NCI-H1694 treated with DMSO at 0.1 percent for 48 hours (cell line): ENCODE measurements around the gene AARS2.
"Not testable (repeated sequence)": the region's sequence is repeated elsewhere in the genome, so short reads cannot be mapped to it uniquely, and the experiment has no call there.

ENCODE experiments used
- DNase-seq: peaks from one replicate; lab custom pipeline; 2025; lab: John Stamatoyannopoulos, UW

Gene AARS2

DNA sequence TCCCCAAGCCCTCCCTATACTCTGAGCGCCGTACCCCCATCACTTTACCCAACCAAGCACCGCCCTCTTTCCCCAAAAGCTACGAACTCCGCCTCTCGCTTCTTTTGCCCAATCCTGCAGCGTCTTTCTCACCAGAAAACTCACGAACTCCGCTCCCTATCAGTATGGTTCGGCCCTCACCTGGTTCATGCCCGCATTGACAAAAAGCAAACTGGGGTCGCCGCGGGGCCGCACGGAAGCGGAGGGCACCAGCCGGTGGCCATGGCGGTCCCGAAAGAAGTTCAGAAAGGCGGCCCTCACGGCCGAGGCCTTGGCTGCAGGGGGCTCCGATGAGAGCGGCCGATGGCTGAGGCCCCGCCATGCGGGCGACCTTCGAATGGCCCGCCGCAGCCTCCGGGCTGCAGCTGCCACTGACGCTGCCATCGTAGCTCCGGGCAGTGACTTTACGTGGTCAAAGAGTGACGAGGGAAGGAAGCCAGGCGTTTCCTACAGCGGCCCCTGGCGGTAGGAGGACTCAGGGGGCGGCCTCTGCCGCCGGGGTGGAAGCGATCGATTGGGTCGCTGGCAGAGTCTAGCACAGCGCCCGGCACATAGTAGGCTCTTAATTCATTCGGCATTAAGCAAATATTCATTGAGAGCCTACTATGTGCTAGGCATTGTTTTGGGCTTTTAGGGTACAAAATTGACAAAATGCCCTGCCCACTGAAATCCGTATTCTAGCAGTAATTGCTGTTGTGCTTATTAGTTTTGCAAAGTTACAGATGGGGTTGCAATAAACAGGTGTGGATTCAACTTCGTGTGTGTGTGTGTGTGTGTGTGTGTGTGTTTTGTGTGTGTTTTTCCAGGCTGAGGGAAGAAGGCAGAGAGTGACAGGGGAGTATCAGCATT, at the start of gene AARS2:
Gene AARS2 (minus strand): TSS at position 447 of the 888 bp plus-strand sequence. CDS start 24 bp downstream, at position 423.
- DNase-seq = peak; percentile 57

DNA sequence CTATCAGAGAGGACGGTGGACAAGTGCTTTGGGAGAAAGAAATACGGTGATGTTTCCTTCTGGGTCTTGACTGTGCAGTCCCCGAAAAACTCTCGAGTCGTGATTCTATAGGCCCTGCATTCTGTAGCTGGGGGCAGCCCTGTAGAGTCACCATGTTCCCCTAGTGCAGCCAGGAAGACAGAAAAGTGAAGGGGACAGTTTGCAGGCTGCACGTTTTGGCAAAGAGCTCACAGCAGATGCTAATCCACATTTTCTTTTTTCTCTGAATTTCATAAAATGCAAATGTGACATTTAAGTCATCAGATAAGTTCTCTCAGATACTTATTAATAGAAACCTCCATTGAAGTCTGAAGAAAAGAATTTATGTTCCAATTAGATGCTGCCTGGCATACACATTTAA, 48.8 kb upstream of the AARS2 start:
- DNase-seq = no peak

DNA sequence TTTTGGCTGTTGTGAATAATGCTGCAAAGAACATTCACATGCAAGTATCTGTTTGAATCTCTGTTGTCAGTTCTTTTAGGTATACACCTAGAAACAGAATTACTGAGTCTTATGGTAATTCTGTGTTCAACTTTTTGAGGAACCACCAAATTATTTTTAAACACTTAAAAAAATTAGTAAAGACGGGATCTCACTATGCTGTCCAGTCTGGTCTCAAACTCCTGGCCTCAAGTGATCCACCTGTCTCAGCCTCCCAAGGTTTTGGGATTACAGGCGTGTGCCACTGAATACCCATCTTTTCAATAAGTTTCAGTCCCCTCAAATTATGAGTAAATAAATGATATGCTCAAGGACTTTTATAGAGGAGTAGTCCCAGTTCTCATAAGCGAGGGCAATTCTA, 46.8 kb upstream of the AARS2 start:
- DNase-seq = no peak

DNA sequence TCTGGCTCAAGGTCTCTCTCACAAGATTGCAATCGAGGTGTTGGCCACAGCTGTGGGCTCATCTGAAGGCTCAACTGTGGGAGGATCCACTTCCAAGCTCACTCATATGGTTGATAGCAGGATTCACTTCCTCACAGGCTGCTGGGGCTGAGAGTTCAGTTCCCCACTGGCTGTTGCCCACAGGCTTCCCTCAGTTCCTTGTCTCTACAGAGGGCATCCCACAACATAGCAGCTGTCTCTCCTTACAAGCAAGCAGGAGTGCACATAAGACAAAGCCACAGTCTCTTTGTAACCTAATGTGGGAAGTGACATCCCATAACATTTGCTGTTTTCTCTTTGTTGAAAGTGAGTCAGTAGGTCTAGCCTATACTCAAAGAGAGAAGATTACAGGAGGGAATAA, 43.3 kb upstream of the AARS2 start:
- no peak for DNase-seq

DNA sequence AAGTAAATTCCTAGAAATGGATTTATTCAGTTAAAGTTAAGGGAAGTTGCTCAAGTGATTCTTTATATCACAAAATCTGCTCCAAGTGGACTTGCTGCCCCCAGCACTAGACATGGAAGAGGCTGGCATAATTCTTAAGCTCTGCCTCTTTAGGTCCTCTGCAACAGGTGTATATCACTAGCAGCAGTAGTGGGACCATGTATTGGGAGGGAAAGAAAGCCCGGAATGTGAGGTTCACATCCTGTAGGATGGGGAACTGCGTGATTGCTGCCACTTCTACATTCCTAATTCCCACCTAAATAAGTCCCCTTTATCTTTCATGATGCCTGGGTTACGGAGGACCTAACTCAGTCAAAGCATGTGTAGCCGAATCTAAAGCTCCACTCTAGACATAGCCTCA, 42.5 kb upstream of the AARS2 start:
- DNase-seq = no peak

DNA sequence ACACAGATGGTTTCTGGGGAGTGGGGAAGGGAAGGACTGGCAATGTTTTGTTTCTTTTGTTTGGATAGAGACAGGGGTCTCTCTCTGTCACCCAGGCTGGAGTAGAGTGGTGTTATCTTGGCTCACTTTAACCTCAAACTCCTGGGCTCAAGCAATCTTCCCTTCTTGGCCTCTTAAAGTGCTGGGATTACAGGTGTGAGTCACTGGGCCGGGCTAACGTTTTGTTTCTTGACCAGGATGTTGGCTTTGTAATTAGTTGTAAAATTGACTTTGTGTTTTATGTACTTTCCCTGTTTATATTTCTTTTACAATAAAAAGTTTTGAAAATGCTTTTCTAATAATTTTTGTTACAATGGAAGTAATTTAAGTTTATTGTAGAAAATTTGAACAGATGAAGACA, 40.2 kb upstream of the AARS2 start:
- DNase-seq = no peak

DNA sequence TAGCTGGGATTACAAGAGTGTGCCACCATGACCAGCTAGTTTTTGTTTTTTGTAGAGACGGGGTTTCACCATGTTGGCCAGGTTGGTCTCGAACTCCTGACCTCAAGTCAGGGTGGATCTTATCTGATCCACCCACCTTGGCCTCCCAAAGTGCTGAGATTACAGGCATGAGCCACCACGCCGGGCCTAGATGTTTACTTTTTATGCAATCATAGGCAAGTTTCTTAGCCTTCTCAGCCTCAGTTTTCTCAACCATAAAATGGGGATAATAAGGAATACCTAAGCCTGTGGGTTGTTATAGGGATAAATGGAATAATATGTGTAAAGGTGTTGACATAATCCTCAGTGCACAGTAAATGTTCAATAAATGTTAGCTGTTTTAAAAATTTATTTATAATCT, 39.1 kb upstream of the AARS2 start:
- no peak for DNase-seq

DNA sequence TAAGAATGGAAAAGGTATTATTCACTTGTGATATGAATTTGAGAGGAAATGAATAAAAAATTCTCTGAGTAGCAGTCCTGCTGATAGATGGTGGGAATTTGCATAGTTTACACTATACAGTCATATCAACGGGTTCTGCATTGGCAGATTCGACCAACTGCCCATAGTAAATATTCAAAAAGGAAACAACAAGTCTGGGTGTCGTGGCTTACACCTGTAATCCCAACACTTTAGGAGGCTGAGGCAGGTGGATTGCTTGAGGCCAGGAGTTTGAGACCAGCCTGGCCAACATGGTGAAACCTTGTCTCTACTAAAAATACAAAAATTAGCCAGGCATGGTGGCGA, 37.5 kb upstream of the AARS2 start:
- DNase-seq = not testable (repeated sequence)

DNA sequence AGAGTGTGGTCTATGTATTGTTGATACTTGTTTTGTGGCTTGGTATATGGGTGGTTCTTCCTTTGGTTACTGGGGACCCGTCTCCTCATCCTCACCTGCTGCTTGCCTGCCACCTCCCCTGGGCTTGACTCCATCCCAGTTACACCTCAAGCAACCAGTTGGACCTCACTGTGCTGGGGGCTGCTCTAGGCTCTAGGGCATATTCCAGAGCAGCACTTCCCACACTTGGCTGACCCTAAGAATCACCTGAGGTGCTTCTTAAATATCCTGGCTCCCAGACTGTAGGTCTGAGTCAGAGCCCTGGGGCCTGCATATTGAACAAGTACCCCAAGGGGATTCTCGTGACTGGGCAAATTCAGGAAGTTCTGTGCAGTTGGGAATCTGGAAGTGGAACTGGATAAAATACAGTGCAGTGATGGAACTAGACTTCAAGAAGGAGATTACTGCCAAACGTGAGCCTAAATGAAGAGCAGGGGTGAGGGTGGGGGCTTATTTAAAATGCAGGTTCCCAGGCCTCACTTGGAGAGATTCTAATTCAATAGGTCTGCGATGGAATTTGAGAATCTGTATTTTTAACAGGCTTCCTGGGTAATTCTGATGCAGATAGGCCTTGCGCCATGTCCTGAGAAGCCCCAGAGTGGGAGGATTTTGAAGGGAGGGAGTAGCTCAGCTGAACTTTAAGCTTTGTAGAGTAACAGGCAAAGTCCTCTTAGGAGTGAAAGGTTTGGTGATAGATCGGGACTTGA, 36.9 kb upstream of the AARS2 start:
- no peak for DNase-seq

DNA sequence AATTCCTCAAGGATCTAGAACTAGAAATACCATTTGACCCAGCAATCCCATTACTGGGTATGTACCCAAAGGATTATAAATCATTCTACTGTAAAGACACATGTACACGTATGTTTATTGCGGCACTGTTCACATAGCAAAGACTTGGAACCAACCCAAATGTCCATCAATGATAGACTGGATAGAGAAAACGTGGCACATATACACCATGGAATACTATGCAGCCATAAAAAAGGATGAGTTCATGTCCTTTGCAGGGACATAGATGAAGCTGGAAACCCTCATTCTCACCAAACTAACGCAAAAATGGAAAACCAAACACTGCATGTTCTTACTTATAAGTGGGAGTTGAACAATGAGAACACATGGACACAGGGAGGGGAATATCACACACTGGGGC, 33.7 kb upstream of the AARS2 start:
- not testable (repeated sequence) for DNase-seq

DNA sequence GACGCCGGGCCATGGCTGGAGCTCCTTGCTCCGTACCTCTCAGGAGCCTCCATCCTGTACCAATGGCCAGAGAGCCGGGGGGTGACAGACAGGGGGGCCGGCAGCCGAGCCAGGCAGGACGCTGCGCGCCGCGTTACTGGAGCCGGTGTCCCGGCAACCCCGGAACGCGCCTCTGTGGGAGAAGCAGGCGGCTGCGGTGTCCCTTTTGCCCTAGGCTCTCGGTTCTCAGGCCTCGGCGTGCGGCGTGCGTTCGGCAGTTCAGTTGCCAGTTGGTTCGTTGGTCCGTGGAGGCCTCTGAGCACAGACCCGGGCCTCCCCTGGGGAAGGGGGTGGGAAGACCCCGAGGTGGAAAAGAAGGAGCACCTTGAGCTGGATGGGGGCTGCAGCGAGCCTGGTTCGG, 29.3 kb upstream of the AARS2 start, which contains the start of gene SPATS1:
Gene SPATS1 (plus strand): TSS at position 162 of the 400 bp plus-strand sequence. CDS start 446 bp downstream, outside the sequence.
- DNase-seq = no peak

DNA sequence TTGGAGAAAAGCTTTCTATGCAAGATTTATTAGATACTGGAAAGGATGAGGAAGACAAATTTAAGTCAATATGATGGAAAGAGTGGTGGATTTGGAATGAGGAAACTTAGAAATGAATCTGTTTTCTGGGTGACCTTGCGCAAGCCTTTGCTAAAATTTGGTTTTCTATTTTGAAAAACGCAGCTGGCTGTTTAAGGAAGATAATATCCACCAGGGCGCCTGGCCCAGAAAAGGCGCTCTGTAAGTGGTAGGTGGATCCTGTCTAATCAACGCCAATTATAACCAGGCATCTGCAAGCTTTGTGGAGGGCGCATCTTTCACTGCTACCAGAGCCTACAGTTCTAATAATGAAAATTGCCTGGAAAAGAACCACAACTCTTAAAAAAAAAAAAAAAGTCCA, 28.9 kb upstream of the AARS2 start:
- DNase-seq = no peak

DNA sequence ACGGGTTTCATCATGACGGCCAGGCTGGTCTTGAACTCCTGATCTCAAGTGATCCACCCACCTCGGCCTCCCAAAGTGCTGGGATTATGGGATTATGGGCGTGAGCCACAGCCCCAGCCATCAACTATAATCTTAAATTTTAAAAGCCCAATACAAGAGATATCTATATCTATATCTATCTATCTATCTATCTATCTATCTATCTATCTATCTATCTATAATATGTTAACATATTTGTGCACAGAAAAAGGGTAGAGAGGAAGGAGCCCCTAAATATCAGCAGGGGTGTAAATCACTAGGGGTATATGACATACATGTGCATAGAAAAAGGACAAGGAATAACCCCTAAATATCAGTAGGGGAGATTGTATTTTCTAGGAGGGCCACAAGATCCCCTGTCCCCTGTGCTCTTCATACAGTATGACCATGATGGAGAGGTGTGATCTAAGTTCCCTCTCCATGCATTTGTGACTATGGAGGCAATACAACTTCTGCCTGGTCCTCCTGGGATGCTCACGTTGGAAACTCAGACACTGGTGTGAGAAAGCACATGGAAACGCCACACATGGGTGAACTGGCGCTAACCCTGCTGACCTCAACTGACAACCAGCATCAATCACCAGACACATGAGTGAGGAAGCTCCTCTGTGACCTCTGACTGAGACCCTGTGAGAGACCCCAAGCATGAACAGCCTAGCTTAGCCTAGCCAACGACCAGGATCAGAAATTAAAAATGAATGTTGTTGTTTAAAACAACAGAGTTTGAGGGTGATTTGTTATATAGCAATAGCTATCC, 28.1 kb upstream of the AARS2 start:
- DNase-seq = no peak

DNA sequence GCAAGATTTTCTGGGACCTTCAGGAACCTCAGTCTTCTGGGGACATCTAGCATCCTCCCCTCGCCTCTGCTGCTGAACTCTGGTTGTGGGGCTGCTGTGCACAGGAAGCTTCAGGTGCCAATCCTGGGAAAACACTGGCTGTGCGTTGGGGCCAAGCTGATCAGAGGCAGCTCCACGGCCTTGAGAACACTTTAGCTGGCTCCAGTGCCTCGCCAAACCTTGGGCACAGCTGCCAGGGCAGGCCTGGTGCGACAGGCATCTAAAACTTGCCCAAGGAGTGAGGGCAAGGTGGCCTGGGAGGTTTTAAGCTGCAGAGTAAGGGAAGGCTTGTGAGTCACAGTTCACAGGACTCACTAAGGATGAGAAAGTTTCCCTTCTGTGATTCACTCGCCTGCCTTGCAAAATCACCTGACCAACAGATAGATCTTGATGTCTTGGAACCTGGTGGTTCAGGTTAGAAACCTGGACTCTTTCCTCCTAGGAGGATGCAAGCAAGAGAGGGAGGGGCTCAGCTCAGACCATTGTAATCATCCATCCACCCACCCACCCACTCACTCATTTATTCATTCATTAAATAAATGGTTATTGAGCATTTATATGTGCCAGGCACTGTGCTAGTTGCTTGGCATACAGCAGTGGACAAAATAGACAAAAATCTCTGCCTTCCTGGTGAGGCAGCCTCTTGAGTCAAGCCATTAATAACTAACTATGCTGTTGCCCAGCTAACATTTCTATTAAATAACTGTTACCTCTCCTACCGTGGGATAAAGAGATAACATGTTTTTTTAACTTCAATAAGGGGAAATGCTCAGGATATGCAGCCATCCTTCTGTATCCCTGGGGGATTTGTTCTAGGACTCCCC, 26.8 kb upstream of the AARS2 start:
- DNase-seq = no peak

DNA sequence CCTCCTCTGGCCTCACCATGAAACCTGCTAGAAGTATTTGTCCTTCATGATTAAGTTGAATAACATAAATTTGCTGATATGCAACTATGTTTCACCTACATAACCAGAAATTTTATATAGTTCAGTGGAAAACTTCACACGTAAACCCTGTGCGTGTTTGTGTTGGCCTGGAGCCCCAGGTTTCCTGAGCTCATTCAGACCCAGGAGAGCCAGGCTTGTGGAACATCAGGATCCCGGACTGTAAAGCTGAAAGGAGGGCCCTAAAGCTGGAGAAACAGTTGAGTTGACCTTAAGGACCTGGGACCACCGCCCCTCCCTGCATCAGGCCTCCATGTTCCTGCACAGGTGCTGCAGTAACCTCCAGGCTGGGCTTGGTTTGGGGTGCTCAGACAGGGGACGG, 26.2 kb upstream of the AARS2 start:
- no peak for DNase-seq

DNA sequence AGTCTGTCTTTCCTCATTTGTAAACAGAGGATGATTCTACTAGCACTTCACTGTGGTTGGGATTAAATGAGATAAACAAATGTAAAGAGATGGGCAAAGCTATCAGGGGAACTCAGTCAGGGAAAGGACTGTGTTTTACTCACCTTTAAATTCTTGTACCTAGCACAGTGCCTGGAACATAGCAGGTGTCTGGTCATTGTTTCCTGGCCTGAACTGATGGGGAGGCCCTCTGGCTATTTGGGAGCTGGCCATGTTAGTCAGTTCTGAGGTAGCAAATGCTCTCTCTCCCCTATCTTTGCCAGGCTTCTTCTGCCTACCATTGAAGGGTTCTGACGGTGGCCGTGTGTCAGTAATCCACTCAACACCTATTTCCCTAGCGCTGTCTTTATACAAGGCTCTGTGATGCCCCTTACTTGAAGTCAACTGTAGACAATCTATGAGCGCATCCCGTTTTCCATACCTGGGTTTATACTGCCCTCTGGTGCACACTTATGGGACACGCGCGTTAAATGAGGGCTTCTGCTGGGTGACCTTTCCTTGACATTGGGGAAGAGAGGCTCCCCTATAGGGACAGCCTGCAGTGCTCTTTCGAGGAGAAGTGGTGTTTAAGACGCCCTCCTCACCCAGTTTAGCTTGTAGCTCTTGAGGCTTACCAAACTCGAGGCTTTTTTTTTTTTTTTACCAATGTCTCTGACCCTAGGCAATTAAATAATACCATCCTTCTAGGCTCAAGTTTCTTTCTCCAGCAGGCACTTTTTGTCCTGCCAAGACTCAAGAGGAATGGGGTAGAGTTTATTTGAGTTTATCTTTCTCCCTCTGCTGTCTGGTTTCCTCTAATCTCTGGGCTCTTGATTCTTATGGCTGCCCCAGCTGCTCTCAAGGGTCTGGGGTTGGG, 25.3 kb upstream of the AARS2 start:
- DNase-seq = peak; percentile 56

DNA sequence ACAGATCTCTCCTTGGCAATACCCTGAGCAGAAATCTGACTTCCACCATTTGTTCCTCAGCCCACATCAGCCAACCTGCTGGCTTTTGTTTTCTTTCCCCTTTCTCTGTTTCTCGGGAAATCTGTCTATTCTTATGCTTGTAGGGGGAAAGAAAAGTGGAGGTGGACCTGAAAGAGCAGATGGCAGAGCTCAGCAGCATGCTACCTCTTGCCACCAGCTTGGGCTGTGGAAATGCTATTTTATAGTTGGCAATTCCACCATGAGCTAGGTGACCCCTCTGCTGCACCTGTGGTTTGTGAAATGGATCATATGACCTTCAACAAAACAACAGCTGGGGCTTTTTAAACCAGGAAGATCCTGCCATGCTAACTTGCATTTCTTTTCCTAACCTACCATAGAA, 22.5 kb upstream of the AARS2 start:
- no peak for DNase-seq

DNA sequence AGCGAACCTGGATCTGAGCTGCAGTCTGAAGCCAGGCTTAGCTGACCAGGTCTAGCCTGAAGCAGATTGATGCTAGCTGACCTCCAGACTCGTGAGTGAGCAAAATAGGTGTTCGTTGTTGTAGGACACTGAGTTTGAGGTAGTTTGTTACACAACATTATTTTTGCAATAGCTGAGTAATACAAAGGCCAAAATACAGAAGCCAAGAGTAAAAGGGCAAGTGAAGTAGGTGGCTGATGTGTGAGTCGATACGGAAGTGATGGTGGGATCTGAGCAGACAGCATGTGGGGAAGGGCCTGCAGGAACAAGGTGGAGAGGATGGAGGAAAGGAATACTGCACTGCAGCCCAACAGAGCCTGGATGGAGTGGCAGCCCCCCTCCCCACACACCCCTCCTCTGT, 20.8 kb upstream of the AARS2 start:
- DNase-seq = no peak

DNA sequence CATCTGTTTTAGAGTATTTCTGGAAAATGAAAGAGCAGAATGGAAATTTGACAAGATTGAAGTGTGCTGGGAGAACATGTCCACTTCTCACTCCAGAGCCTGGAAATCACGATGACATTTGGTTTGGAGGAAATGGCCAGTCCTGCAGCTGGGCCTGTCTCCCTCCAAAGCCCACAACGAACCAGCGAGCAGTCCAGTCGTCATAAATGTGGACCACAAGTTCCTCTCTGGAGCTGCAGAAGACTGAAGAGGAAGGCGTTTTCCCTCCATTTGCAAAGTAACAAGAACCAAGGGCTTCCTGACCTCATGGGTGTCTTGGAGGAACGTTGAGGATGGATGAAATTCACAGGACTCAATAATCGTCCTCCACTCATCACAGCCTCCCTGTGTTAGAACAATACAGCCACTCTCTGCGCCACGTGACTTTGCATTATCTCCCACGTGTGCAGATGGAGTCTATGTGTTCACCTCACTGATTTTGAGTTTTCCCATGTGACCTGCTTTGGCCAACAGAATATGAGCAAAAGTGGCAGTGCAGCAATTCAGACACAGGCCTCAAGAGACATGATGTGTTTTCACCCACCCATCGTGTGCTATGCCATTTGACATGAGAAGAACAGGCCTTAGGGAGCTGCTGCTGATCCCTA, 20.2 kb upstream of the AARS2 start:
- DNase-seq = no peak

DNA sequence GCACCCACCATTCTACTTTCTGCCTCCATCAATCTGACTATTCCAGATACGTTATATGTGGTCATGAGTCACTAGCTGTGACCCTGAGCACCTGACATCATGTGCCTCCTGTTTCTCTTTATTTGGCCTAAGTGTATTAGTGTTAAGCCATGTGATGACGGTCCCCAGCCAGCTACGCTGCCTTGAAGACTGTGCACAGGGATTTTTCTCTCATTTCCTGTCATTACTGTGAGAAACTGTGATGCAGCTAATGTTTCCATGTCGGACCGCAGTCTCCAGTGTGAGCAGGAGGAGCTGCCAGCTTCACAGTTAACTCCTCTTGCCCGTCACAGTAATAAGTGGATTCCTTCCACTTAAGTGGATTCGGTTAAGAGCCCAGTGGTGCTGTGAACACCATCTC, 19.4 kb upstream of the AARS2 start:
- DNase-seq = no peak
